ENCODE measurements around the gene TXNRD1. TPM values are rescaled to one million over a fixed set of nuclear protein-coding genes. Genes with fewer than 3 reads are reported as not detected.

The TXNRD1 gene
- total RNA-seq, 1 experiment from 2014 or later = 327 TPM

DNA sequence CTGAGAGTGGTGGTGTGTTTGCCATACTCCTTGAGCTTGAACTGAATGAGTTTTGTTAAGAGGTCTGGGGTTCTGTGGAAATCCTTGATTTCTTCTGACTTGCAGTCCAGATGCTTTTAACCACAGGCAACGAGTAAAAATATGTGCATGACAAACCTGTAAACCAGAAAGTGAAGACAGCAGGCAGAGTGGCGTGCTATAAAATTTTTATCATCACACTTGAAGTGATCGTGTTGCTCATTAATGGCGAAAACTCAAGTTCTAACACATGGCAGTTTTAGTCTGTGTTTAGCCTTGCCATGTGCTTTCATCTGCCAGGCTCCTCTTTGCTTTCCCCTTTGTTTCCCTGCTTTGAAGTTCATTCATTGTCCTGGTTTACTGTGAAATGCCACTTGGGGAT is 28.0 kb downstream of the TXNRD1 start:
- Histone ChIP-seq H3K27me3 (ENCODE audit: insufficient read depth, low read length) (no peaks in the 10 kb centered on the region), H3K4me2 (ENCODE audit: low read length) (no peak overlapping the region), H3K9ac (ENCODE audit: low read length) (no peak overlapping the region), H3K36me3 (ENCODE audit: control insufficient read depth in 1 of 2, insufficient read depth in 2 of 2, low read length in 2 of 2) (no peaks in the 10 kb centered on the region), H2AFZ (ENCODE audit: low read depth, low read length, poor library complexity, severe bottlenecking) (peak overlapping the region; percentile 71), H3K79me2 (ENCODE audit: insufficient read depth, low read length) (no peaks in the 10 kb centered on the region), H3K27ac (ENCODE audit: low read depth, low read length) (no peak overlapping the region), H3K9me2 (ENCODE audit: insufficient read depth) (no peaks in the 10 kb centered on the region), H3K4me3 (replicated peaks in 1 of 2; ENCODE audit: low read depth in 1 of 2, low read length in 2 of 2) (no peak overlapping the region), H4K20me1 (ENCODE audit: insufficient read depth) (no peaks in the 10 kb centered on the region), H3K4me1 (ENCODE audit: control insufficient read depth in 1 of 2, insufficient read depth in 2 of 2, low read length in 2 of 2) (no peaks in the 10 kb centered on the region; a peak in 1 of 4 replicates), H3K9me3 (ENCODE audit: control insufficient read depth in 1 of 2, insufficient read depth in 1 of 2, low read depth in 1 of 2, low read length in 2 of 2) (no peaks in the 10 kb centered on the region)
- POLR2A ChIA-PET = interaction anchor here (1.3 kb wide), 1 partner anchor 20 kb away, joined by 4 read pairs; no protein-coding TSS in a partner anchor
- no TSS peak for BruUV-seq (replicated peaks)
- TF ChIP-seq CEBPB (IDR thresholded peaks at IDR 0.05; ENCODE audit: low read depth) = no peak
- no peak for TF ChIP-seq SIN3A (IDR thresholded peaks at IDR 0.05; ENCODE audit: low read depth)
- no peak for TF ChIP-seq EZH2 (IDR thresholded peaks at IDR 0.05)
- no peak for TF ChIP-seq ZNF274 (IDR thresholded peaks at IDR 0.05; ENCODE audit: low read depth, low read length)
- TF ChIP-seq POLR2AphosphoS5 (IDR thresholded peaks at IDR 0.05; ENCODE audit: low read depth, low read length) = no peak
- no peak for TF ChIP-seq YY1 (IDR thresholded peaks at IDR 0.05; ENCODE audit: extremely low read depth, insufficient replicate concordance, low read depth, low read length)
- TF ChIP-seq, protein P1, sequence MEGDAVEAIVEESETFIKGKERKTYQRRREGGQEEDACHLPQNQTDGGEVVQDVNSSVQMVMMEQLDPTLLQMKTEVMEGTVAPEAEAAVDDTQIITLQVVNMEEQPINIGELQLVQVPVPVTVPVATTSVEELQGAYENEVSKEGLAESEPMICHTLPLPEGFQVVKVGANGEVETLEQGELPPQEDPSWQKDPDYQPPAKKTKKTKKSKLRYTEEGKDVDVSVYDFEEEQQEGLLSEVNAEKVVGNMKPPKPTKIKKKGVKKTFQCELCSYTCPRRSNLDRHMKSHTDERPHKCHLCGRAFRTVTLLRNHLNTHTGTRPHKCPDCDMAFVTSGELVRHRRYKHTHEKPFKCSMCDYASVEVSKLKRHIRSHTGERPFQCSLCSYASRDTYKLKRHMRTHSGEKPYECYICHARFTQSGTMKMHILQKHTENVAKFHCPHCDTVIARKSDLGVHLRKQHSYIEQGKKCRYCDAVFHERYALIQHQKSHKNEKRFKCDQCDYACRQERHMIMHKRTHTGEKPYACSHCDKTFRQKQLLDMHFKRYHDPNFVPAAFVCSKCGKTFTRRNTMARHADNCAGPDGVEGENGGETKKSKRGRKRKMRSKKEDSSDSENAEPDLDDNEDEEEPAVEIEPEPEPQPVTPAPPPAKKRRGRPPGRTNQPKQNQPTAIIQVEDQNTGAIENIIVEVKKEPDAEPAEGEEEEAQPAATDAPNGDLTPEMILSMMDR (IDR thresholded peaks at IDR 0.05 in 2 of 3, conservative IDR thresholded peaks at IDR 0.05 in 1 of 3; ENCODE audit: borderline replicate concordance in 1 of 3, insufficient read depth in 1 of 3, low read depth in 2 of 3, low read length in 2 of 3) = no peak
- TF ChIP-seq MAX (IDR thresholded peaks at IDR 0.05) = no peak
- TF ChIP-seq CBX3 (IDR thresholded peaks at IDR 0.05; ENCODE audit: low read depth) = no peak
- no peak for TF ChIP-seq POLR2A (IDR thresholded peaks at IDR 0.05; ENCODE audit: borderline replicate concordance, extremely low read depth, insufficient read depth, insufficient read length)
- DNase-seq (ENCODE audit: low read depth, low spot score) (no peak), ATAC-seq (no peak)
- intact Hi-C loops (cut with micrococcal nuclease) = no loop called here
- RAD21 ChIA-PET (ENCODE audit: low non-redundant PET in 1 of 2, low total read pairs in 2 of 2, uncharacterized antibody in 2 of 2, unreplicated experiment in 2 of 2) = no interaction called here
- CTCF ChIA-PET = no interaction called here
